CD4-positive, alpha-beta T cell treated with Interleukin-2 at 100 ng/mL for 4 hours (primary cell): ENCODE results near the gene MAGEE2.
A peak's percentile ranks its signal among the peaks of the same experiment; 100 is the strongest.
"Not testable (repeated sequence)": the region's sequence is repeated elsewhere in the genome, so short reads cannot be mapped to it uniquely, and the experiment has no call there.

Experiments used
- DNase-seq: peaks from one replicate; pipeline ENCODE4 v3.0.0-alpha.2; 2020; ENCODE audit warnings: low spot score

MAGEE2 gene

GRCh38 chrX:75784680-75785491, at the start of gene MAGEE2:
MAGEE2 (minus strand) TSS chrX:75785254; CDS start chrX:75785051, 203 bp downstream.
- DNase-seq = no peak

GRCh38 chrX:75786290-75786689, 1.2 kb upstream of the MAGEE2 start:
- no peak for DNase-seq

GRCh38 chrX:75781611-75782010, 3.4 kb downstream of the MAGEE2 start:
- DNase-seq = no peak

GRCh38 chrX:75768063-75768462, 17.0 kb downstream of the MAGEE2 start:
- DNase-seq = not testable (repeated sequence)

- DNase-seq = no peak
Measured at GRCh38 chrX:75748431-75748830, 36.6 kb downstream of the MAGEE2 start.

- peak; percentile 0 for DNase-seq
Measured at GRCh38 chrX:75746891-75747639, 38.0 kb downstream of the MAGEE2 start.
